AG04449 (cell line): ENCODE data around the gene ATM.
"Not testable (repeated sequence)": the region's sequence is repeated elsewhere in the genome, so short reads cannot be mapped to it uniquely, and the experiment has no call there.

Experiments used
- CTCF ChIA-PET: fragments of 350-600 bp; formaldehyde crosslinking; extraction: SDS; loops from one replicate; lab custom pipeline; 2021; ENCODE audit warnings: antibody characterized with exemption; lab: Yijun Ruan, JAX
- POLR2A ChIA-PET: fragments of 400-600, 350-600 bp; formaldehyde crosslinking; extraction: SDS; loops from one replicate; lab custom pipeline; 2020; ENCODE audit warnings: antibody characterized with exemption, inconsistent platforms; lab: Yijun Ruan, JAX
- DNase-seq: peaks from one replicate; pipeline ENCODE4 v3.0.0-alpha.2; 2010; ENCODE audit warnings: low read depth, low spot score
- H3K4me3 ChIP-seq: 2 replicates; pipeline ENCODE4 v1.5.1; 2011; ENCODE audit warnings: low read depth, mild to moderate bottlenecking, control low read depth, low read length
- TF ChIP-seq, protein P1 (sequence below): IDR thresholded peaks from one replicate; pipeline ENCODE4 v1.5.1; 2011; ENCODE audit warnings: mild to moderate bottlenecking, moderate library complexity, low read length, control low read depth, inconsistent platforms; ENCODE audit not compliant: insufficient read depth; ENCODE audit errors: missing control alignments

The ATM gene

DNA sequence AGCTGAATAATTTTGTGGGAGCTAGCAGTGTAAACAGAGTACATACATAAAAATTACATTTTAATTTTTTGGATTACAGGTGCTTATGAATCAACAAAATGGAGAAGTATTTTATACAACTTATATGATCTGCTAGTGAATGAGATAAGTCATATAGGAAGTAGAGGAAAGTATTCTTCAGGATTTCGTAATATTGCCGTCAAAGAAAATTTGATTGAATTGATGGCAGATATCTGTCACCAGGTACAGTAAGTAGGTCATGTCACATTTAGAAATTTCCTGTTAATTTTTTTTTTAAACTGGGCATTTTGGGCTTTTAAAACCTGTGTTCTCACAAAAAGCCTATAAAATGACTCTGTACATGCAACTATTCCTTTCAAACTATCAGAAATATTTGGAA is 24.0 kb downstream of the ATM start:
- TF ChIP-seq, protein P1, sequence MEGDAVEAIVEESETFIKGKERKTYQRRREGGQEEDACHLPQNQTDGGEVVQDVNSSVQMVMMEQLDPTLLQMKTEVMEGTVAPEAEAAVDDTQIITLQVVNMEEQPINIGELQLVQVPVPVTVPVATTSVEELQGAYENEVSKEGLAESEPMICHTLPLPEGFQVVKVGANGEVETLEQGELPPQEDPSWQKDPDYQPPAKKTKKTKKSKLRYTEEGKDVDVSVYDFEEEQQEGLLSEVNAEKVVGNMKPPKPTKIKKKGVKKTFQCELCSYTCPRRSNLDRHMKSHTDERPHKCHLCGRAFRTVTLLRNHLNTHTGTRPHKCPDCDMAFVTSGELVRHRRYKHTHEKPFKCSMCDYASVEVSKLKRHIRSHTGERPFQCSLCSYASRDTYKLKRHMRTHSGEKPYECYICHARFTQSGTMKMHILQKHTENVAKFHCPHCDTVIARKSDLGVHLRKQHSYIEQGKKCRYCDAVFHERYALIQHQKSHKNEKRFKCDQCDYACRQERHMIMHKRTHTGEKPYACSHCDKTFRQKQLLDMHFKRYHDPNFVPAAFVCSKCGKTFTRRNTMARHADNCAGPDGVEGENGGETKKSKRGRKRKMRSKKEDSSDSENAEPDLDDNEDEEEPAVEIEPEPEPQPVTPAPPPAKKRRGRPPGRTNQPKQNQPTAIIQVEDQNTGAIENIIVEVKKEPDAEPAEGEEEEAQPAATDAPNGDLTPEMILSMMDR = no peak
- ChIA-PET CTCF (interaction anchor here (1.1 kb wide), 1 partner anchor 402 kb away, joined by 3 read pairs; no protein-coding TSS in a partner anchor), POLR2A (no interaction called here)
- H3K4me3 ChIP-seq = no peak overlapping the region
- DNase-seq = no peak

DNA sequence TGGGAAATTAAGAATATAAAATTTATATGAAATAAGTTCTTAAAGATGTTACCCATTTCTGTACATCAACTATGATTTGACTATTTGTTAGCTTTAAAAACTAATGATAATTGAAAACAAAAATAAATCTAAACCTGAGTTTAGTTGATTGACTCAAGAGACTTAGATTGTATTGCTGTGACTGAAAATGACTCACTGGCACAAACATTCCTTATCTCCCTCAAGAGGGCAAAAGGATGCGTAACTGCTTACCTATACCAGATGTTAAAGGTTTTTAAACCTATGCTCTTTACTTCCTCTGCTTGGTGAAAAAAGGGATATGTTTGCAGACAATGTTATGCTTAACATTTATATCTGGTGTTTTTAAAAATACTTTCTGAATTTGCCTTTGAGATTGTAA is 30.3 kb downstream of the ATM start:
- TF ChIP-seq, protein P1 = no peak
- no peak for DNase-seq
- ChIA-PET CTCF (no interaction called here), POLR2A (no interaction called here)
- no peak overlapping the region for H3K4me3 ChIP-seq

DNA sequence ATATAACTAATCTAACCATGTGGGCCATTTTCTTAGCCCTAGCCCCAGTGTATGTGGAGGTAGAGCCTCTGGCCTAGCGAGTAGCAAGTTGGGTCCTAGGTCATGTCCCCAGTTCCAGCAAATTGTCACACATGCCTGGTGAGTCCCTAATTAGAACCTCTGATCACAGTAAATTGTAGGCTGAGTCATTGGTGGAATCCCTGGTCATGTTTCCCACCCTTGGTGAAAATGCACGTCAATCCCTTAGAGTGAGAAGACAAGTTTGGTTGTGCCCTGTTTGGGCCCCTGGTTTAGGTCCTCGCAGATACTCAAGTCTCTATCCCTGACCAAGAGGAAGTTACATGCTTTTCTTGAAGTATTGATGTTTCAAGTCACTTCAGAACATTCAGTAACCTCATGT is 46.7 kb downstream of the ATM start:
- TF ChIP-seq, protein P1 = no peak
- no peak for DNase-seq
- ChIA-PET POLR2A (no interaction called here), CTCF (interaction anchor here (1.6 kb wide), 1 partner anchor 11 kb away, joined by 4 read pairs; no protein-coding TSS in a partner anchor)
- H3K4me3 ChIP-seq = no peak overlapping the region

DNA sequence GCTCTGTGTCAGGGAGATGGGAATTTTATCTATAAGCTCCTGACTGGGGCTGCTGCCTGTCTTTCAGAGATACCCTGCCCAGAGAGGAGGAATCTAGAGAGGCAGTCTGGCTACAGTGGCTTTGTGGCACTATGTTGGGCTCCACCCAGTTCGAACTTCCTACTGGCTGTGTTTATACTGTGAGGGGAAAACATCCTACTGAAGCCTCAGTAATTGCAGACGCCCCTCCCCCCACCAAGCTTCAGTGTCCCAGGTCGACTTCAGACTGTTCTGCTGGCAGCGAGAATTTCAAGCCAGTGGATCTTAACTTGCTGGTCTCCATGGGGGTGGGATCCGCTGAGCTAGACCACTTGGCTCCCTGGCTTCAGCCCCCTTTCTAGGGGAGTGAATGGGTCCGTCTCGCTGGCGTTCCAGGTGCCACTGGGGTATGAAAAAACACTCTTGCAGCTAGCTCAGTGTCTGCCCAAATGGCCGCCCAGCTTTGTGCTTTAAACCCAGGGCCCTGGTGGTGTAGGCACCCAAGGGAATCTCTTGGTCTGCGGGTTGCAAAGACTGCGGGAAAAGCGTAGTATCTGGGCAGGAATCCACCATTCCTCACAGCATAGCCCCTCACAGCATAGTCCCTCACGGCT is 54.2 kb downstream of the ATM start:
- H3K4me3 ChIP-seq, POLR2A ChIA-PET, DNase-seq, CTCF ChIA-PET: not testable (repeated sequence)

DNA sequence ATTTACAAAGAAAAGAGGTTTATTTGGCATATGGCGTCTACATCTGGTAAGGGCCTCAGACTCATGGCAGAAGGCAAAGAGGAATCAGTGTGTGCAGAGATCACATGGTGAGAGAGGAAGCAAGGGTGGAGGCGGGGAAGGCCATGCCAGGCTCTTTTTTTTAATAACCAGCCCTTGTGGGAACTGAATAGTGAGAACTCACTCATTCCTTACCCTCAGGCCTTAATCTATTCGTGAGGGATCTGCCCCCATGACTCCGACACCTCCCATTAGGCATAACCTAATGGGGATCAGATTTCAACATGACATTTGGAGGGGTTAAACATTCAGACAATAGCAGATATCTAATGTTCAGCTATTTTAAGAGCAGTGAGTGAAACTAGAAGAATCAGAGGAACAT is 55.7 kb downstream of the ATM start:
- ChIA-PET CTCF (no interaction called here), POLR2A (no interaction called here)
- no peak overlapping the region for H3K4me3 ChIP-seq
- TF ChIP-seq, protein P1 = no peak
- DNase-seq = no peak

DNA sequence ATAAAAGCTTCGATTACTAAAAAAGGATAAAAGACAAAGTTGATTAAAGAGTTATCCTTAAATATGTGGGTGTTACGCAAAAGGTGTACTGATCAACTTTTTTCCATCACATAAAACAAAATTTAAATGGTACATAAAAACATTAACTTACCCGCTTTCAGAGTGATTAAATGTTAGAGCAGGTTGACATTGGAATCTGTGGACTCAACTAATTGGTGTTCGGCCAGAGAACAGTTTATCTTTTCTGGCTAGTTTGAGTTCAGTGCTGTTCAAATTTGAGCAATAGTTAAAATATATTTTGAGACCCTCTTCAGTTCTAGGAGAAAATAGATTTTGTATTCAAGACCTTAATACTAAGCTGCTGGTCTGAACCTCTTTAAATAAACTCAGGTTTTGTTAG is 56.1 kb downstream of the ATM start:
- ChIA-PET CTCF (no interaction called here), POLR2A (no interaction called here)
- TF ChIP-seq, protein P1 = no peak
- no peak overlapping the region for H3K4me3 ChIP-seq
- no peak for DNase-seq

DNA sequence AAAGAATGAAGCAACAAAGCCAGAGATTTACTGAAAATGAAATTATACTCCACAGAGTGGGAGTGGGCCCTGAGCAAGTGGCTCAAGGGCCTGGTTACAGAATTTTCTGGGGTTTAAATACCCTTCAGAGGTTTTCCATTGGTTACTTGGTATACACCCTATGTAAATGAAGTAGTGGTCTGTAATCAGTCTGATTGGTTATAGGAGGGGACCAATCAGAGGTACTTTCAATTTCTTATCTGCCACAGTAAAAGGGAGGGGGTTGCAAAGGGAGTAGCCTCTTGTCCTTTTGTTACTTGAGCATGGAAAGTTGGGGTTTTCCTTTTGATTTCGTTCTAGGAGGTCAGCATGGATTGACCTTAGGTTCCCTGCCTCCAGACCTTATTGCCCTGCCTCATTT is 63.5 kb downstream of the ATM start:
- no peak overlapping the region for H3K4me3 ChIP-seq
- ChIA-PET POLR2A (no interaction called here), CTCF (no interaction called here)
- no peak for DNase-seq
- TF ChIP-seq, protein P1 = no peak
